ENCODE data around the gene PHPT1.
"Not testable (repeated sequence)": the region's sequence is repeated elsewhere in the genome, so short reads cannot be mapped to it uniquely, and the experiment has no call there.

The PHPT1 gene

DNA sequence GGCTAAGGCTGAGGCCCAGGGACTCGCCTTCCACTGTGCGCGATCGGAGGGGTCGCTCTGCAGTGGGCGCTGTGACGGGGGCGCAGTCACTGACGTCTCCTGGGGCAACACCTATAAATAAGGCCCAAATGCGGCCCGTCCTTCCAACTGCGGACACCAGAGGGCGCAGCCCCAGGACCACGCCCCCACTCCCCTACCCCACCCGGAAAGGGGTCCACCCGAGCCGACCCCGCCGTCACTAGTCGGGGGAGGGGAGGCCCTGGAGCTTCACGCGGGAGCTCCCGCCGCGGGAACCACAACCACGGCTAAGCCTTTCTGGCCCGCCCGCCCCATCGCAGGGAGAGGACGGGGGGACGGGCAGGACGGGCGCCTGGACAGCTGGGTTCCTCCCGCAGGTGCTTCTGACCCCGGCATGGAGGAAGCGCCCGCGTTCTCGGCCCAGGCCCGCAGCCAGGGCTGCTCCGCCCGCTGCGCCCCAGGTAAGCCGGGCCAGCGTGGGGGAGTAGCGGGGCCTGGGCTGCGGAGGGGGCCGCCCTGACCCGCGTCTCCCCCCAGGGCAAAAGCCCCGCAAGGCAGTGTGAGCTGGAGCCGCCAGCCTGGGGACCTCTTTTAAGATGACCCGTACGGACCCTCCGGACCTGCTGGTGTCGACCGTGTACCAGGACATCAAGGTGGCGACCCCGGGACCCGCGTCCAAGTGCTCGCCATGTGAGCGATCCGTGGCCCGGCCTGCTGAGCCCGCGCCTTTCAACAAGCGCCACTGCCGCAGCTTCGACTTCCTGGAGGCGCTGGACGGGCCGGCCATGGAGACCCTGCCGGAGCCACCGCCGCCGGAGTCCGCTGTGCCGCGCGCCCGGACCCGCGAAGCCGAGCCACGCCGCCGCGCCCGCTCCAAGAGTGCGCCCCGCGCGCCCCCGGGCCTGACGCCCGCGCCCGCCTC lies 5.1 kb upstream of the PHPT1 start:
- TF ChIP-seq, protein P1, sequence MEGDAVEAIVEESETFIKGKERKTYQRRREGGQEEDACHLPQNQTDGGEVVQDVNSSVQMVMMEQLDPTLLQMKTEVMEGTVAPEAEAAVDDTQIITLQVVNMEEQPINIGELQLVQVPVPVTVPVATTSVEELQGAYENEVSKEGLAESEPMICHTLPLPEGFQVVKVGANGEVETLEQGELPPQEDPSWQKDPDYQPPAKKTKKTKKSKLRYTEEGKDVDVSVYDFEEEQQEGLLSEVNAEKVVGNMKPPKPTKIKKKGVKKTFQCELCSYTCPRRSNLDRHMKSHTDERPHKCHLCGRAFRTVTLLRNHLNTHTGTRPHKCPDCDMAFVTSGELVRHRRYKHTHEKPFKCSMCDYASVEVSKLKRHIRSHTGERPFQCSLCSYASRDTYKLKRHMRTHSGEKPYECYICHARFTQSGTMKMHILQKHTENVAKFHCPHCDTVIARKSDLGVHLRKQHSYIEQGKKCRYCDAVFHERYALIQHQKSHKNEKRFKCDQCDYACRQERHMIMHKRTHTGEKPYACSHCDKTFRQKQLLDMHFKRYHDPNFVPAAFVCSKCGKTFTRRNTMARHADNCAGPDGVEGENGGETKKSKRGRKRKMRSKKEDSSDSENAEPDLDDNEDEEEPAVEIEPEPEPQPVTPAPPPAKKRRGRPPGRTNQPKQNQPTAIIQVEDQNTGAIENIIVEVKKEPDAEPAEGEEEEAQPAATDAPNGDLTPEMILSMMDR (IDR thresholded peaks at IDR 0.05; ENCODE audit: low read depth, low read length, missing control alignments), result peak; percentile 61
- H3K4me3 ChIP-seq (ENCODE audit: low read depth, low read length); DNase-seq; H3K27ac ChIP-seq; H3K36me3 ChIP-seq (replicated peaks); in situ Hi-C loops (cut with HindIII; ENCODE audit: low pct_ligation_motif_present, low sequenced_read_pairs): not testable (repeated sequence)
- peaks cover 15% of the 10 kb centered on the region for H3K27me3 ChIP-seq (replicated peaks)

DNA sequence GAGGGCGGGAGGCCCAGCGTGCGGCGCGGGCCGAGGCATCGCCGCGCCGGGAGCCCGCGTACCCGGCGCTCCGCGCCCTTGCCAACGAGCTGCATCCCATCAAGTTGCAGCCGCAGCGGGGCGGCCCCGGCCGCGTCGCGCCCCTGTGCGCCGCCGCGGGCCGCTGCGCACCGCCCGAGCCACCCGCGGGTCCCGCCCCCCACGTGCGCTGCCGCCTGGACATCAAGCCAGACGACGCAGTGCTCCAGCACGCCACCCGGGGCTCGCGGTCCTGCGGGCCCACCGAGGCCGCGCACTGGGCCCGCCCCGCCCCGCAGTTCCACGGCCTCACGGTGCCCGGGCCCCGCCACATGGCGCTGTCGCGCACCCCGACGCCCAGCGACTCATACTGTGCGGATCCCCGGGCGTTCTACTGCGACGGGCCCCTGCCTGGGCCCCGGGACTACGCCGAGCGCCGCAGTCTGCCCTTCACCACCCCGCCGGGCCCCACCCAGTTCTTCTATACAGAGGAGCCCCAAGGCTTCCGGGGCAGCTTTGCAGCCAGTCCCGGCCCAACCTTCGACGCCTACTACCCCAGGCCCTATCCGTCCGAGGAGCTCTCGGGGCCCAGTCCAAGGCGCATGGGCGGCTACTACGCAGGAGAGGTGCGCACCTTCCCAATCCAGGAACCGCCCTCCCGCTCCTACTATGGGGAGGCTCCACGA lies 4.3 kb upstream of the PHPT1 start:
- in situ Hi-C loops (cut with HindIII; ENCODE audit: low pct_ligation_motif_present, low sequenced_read_pairs), result no loop called here
- peaks cover 15% of the 10 kb centered on the region for H3K27me3 ChIP-seq (replicated peaks)

DNA sequence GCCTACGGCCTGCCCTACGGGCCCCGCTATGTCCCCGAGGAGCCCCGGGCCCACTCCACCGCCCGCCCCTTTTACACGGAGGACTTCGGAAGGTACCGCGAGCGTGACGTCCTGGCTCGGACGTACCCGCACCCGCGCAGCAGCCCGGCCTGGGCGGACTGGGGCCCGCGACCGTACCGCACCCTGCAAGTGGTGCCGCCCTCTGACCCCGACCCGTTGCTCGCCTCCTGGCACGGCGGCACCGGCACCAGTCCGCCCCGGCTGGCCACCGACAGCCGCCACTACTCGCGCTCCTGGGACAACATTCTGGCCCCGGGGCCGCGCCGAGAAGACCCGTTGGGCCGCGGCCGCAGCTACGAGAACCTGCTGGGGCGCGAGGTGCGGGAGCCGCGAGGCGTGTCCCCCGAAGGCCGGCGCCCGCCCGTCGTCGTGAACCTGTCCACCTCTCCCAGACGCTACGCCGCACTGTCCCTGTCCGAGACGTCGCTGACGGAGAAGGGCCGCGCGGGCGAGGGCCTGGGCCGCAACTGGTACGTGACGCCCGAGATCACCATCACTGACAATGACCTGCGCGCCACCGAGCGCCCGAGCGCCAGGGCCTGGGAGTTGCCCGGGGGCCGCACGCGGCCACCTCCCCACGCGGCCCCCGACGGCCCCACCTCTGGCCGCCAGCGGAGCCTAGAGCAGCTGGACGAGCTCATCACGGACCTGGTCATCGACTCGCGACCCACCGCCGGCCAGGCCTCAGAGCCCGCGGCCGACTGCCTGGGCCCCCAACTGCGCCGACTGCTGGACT lies 3.5 kb upstream of the PHPT1 start:
- H3K27me3 ChIP-seq (replicated peaks), result peaks cover 15% of the 10 kb centered on the region
- no peak for DNase-seq
- H3K4me3 ChIP-seq (ENCODE audit: low read depth, low read length), result no peak overlapping the region
- H3K27ac ChIP-seq, result no peak overlapping the region
- in situ Hi-C loops (cut with HindIII; ENCODE audit: low pct_ligation_motif_present, low sequenced_read_pairs), result no loop called here
- H3K36me3 ChIP-seq (replicated peaks), result peaks cover 7% of the 10 kb centered on the region
- TF ChIP-seq, protein P1 (IDR thresholded peaks at IDR 0.05; ENCODE audit: low read depth, low read length, missing control alignments), result no peak

More for the DNA sequence above, 4.3 kb upstream of the PHPT1 start:
- TF ChIP-seq, protein P1 (IDR thresholded peaks at IDR 0.05; ENCODE audit: low read depth, low read length, missing control alignments), result no peak
- no peak for DNase-seq
- Histone ChIP-seq H3K36me3 (replicated peaks) (peaks cover 2% of the 10 kb centered on the region), H3K27ac (no peak overlapping the region), H3K4me3 (ENCODE audit: low read depth, low read length) (no peak overlapping the region)

DNA sequence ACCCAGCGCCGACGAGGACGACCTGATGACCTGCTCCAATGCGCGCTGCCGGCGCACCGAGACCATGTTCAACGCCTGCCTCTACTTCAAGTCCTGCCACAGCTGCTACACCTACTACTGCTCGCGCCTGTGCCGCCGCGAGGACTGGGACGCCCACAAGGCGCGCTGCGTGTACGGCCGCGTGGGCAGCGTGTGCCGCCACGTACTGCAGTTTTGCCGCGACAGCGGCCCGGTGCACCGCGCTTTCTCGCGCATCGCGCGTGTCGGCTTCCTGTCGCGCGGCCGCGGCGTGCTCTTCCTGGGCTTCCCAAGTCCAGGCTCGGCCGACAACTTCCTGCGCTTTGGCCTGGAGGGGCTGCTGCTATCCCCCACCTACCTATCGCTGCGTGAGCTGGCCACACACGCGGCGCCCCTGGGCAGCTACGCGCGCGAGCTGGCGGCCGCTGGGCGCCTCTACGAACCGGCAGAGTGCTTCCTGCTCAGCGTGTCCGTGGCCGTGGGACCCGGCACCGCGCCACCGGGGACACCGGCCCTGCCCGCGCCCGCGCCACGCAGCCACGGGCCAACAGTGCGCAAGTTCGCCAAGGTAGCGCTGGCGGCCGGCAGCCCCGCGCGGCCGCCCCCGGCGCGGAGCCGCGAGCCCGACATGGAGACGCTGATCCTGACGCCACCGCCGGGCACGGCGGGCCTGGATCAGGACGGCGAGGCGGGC lies 2.7 kb upstream of the PHPT1 start:
- TF ChIP-seq, protein P1 (IDR thresholded peaks at IDR 0.05; ENCODE audit: low read depth, low read length, missing control alignments), result no peak
- DNase-seq, result no peak
- peaks cover 15% of the 10 kb centered on the region for H3K27me3 ChIP-seq (replicated peaks)
- H3K27ac ChIP-seq, result no peak overlapping the region
- H3K36me3 ChIP-seq (replicated peaks), result peaks cover 16% of the 10 kb centered on the region
- no peak overlapping the region for H3K4me3 ChIP-seq (ENCODE audit: low read depth, low read length)
- in situ Hi-C loops (cut with HindIII; ENCODE audit: low pct_ligation_motif_present, low sequenced_read_pairs), result no loop called here
